ENCODE data around the gene NTF4. TPM values are rescaled to one million over a fixed set of nuclear protein-coding genes. Genes with fewer than 3 reads are reported as not detected.
"Not testable (repeated sequence)": the region's sequence is repeated elsewhere in the genome, so short reads cannot be mapped to it uniquely, and the experiment has no call there.

NTF4 gene
- total RNA-seq, 1 donor from 2014 or later: not detected

DNA sequence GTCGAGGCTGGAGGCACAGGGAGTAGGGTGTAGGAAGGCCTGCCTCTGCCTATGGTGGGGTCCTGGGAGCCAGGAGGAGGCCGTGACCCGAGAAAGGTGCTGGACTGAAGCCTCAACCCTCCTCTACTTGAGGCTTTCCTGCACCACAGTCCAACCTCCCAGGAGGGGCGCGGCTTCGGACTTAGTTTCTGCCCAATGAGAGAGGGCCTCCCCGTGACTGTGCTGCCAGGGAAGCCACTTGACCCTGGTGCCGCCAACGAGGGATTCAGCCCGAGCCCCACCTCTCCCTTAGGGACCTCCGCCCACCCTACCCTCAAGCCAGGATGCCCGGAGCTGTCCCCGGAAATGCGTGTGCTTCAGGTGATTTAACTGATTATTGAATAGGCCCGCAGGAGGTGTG is 40.4 kb downstream of the NTF4 start, which contains the start of gene CGB3:
CGB3 (minus strand) TSS at position 101 of the 400 bp plus-strand sequence. CDS start 362 bp downstream, outside the sequence.
- DNase-seq (ENCODE audit: extremely low read depth, low read depth, low spot score): not testable (repeated sequence)

DNA sequence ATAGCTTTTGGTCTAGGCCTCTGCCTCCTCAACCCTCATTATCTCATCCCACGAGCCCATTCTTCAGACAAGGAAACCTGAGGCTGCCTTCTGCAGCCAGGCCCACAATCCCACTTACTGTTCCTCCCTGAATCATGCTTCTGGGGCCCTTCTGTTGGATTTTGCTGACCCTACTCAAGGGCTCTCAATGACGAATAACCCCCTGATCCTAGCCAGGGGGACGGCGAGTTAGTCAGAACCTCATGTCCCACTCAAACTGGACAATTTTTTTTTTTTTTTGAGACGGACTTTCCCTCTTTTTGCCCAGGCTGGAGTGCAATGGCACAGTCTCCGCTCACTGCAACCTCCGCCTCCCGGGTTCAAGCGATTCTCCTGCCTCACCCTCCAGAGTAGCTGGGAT is 42.5 kb downstream of the NTF4 start:
- no peak for DNase-seq (ENCODE audit: extremely low read depth, low read depth, low spot score)

DNA sequence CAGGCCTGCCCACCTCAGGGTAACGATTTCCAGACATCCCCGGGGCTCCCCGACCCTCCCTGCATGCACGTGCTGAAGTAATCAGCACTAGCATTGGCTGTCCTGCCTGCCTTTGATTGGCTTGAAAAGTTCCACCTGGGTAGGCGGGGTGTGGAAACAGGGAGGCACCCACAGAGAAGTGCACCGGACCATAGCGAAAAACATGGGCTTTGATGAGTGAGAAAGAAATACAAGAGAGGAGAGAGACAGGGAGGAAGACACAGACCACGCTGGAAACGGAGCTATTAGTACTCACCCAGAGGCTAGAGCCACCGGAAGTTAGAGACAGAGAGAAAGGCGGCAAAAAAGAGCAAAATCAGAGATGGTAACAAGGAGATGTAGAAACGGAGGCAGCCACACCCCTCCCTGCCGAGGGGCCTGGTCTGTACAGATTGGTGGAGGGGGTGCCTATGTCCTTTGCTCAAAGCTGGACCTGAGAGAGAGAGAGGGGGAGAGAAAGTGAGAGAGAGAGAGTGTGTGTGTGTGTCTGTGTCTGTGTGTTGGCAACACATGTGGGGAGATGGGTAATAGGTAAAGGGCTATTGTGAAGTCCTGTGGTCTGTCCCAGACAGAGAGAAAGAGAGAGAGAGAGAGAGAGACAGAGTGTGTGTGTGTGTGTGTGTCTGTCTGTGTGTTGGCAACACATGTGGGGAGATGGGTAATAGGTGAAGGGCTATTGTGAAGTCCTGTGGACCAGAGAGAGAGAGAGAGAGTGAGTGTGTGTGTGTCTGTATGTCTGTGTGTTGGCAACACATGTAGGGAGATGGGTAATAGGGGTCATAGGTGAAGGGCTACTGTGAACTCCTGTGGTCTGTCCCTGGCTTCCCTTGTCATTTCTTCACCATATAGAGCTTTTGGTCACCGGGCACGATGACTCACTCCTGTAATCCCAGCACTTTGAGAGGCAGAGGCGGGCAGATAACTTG is 43.4 kb downstream of the NTF4 start:
- DNase-seq (ENCODE audit: extremely low read depth, low read depth, low spot score): no peak

DNA sequence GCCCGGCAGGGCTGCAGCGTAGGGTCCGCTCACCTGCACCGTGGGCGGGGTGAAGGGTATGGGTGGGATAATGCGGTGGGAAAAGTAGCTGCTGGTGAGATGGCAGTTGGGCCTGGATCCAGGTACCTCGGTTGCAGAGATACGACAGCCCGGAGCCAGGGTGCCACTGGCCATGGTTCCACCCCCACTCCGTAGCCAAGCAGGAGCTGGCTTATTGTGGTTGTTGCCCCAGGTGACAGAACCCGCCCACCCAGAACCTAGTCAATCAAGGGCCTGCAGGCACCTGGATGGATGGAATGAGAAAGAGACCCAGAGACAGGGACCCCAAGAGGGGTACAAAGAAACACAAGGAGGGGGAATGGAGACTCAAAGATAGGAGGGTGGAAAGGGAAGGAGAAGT is 44.3 kb downstream of the NTF4 start:
- no peak for DNase-seq (ENCODE audit: extremely low read depth, low read depth, low spot score)

DNA sequence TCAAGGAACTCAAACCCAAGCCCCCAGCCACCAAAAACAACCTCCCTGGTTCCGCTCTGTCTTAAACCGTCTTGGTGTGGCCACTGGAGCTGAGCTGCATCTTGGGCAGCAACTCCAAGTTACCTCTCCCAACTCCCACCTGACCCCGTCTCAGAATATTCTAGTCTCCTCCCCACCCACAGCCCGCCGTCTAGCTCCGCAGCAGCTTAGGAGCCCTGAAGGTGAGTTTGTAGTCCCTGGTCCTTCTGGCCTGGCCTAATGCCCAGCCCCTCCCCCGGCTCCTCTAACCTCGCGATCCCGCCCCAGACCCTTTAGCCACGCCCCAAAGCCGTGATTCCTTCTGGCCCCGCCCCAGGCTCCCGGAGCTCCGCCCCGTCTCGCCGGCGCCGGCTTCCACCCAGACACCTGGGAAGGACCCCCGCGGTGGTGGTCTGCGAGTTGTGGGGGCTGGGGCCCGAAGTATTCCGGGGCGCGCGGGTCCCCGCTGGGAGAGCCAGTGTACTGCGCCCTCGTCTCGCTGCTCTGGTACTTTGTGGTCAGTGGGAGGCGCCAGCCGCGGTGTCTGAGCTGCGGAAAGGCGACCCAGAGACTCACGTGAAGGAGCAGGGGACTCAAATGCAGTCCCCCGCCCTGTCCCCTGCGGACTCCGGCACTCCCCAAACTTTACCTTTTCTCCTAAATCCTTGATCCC is 45.2 kb downstream of the NTF4 start:
- DNase-seq (ENCODE audit: extremely low read depth, low read depth, low spot score): no peak

DNA sequence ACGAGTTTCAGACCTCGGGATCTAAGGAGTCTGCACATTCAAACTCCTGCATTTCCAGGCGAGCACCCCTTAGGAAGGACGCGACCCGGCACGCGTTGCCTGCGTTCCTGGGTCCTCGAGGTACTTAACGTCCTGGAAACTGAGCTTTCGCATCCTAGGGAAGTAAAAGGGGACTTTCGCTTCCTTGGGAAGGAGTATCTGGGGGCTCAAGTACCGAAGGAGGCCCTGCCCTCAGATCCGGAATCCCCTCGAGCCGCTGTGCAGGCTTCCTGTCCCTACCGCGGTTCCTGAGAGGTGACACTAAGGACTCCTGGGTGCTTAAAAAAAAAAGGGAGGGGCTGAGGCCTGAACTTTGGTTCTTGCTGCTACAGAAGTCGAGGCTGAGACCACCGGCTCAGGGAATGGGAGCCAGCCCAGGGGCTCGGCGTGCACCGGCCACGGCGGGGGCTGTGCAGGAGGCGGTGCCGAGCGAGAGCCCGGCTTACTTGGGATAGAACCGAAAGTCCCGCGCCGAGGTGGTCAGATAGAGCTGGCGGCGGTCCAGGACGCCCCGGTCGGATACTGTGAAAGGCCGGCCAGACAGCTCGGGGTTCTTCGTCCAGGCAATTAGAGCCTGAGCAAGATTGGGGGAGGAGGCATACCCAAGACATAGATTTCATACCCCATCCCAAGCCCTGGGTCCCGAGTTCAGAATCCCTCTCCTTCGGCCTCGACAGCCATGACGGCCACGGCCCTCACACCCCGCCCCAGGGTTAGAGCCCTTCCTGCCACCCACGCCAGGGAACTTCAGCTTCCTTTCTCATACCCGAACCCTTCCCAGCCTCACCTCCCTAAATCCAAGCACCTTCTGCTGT is 46.0 kb downstream of the NTF4 start:
- not testable (repeated sequence) for DNase-seq (ENCODE audit: extremely low read depth, low read depth, low spot score)

DNA sequence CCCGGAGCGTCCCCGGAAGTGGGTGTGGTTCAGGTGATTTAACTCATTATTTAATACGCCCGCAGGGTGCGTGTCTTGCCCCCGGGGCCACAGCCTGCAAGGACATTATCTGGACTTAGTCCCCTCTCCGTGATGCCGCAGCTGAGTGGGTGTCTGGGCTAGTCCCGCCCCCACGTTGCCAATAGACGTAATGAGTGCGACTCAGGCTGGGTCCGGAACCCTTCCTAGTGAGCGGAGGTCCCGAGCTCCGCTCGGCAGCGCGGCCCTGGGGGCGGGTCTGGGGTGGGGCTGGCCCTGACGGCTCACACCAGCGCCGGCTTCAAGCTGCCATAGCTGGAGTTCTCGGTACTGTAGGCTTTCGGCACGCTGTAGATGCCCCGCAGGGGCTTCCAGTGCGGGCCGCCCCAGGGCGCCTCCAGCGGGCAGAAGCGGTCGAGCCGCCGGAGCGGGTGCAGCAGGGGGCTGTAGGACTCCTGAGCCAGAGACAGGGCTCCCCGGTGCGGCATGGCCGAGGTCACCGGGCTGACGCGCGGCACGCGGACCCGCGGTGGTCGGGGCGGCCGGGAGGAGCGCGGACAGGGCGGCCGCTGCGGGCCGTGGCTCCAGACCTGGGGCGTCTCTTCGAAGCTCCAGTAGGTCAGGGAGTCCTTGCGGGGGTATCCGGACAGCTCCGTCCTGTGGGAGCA is 46.8 kb downstream of the NTF4 start:
- no peak for DNase-seq (ENCODE audit: extremely low read depth, low read depth, low spot score)

DNA sequence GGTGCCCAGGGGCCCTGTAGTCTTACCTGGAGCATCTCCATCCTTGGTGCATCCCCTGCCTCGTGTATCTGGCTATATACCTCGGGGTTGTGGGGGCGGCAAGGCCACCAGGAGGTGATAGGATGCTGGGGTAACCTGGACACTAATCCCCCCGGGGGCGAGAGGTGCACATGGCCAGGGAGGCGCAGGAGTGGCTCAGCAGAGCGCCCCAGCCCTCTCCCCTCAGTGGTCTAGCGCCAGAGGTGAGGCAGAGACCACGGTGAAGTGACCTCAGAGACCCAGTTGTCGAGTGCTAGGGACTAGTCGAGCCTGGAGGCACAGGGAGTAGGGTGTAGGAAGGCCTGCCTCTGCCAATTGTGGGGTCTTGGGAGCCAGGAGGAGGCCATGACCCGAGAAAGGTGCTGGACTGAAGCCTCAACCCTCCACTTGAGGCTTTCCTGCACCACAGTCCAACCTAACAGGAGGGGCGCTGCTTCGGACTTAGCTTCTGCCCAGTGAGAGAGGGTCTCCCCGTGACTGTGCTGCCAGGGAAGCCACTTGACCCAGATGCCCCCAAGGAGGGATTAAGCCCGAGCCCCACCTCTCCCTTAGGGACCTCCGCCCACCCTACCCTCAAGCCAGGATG is 47.5 kb downstream of the NTF4 start, which contains the start of gene LHB:
LHB (minus strand) TSS at position 51 of the 625 bp plus-strand sequence; CDS start at position 41, 10 bp downstream.
- no peak for DNase-seq (ENCODE audit: extremely low read depth, low read depth, low spot score)

DNA sequence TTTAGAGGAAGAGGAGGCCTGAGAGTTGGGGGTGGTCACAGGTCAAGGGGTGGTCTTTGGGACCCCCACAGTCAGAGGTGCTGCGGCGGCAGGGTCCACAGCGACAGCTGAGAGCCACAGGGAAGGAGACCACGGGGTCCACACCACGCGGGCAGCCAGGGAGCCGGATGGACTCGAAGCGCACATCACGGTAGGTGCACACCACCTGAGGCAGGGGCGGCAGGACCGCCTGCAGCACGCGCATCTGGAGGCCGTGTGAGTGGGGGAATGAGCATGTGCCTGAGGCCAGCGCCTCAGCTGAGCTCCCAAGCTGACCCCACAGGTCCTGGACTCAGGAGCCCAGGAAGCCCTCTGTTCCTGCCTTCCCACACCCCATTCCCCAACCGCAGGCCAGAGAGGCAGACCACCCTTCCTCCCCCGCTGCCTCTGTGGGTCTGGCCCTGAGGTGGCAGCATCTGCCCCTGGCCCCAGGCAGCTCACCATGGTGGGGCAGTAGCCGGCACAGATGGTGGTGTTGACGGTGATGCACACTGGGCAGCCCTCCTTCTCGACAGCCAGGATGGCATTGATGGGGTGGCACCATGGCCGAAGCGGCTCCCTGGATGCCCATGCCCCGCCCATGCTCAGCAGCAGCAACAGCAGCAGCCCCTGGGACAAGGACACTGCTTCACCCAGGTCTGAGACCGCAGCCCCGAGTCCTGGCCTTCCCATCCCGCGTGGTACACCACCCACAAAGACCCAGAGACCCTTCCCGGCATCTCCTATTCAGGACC is 48.4 kb downstream of the NTF4 start:
- DNase-seq (ENCODE audit: extremely low read depth, low read depth, low spot score): no peak

DNA sequence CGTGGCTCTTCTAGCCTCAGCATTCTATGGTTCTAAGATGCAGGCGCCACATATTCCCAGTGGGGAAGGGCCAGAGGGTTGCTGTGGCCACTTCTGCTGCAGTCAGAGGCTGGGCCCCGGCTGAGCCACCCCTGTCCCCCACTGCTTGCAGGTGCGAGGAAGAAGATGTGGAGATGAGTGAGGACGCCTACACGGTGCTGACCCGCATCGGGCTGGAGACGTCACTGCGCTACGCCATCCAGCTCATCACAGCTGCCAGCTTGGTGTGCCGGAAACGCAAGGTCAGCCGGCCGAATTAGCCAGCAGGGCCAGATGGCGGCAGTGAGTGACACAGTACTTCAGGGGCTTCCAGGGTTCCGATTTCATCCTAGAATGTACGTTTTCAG is 49.8 kb downstream of the NTF4 start:
- no peak for DNase-seq (ENCODE audit: extremely low read depth, low read depth, low spot score)

DNA sequence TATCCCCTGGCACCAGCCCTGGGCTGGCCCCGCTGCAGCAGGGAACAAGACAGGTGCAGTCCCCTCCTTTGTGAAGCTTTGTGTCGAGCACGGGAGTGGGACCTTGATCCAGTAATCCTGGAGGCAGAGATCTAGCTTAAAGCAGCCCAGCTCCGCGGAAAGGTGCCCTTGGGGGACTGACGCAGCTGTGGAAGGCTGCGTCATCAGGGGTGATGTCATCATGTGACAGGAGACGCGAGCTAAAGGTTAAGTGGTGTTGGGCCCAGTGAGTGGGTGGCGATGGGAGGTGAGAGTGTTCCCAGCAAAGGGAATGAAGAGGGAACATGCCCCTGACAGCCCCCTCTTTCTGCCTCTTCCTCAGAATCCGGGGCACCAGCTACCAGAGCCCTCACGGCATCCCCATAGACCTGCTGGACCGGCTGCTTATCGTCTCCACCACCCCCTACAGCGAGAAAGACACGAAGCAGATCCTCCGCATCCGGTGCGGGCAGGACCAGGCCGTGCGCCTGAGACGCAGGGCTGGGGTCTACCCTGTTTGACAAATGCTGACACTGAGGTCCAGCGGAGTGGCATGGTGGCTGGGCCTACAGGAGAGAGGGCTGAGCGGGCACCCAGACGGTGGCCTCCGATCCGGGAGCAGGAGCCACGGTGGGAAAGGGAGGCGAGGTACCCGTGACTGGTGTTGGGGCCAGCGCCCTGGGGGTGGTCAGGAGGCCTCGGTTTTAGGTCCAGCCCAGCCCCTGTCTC is 50.3 kb downstream of the NTF4 start:
- DNase-seq (ENCODE audit: extremely low read depth, low read depth, low spot score): no peak

DNA sequence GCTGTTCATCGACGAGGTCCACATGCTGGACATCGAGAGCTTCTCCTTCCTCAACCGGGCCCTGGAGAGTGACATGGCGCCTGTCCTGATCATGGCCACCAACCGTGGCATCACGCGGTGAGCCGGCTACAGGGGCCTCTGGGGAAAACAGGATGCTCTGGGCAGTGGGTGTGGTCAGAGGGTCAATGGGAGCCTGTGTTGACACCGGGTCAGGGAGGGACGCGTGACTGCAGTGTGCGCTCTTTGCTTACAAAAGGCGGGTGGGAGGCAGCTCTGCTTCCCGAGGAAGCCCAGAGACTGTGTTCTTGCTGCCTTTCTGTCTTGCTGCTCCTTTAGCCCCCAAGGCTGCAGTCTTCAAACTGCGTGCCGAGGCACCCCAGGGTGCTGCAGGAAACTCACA is 53.4 kb downstream of the NTF4 start:
- DNase-seq (ENCODE audit: extremely low read depth, low read depth, low spot score): no peak

Other genes starting within 250 kb of the NTF4 start
- 38.8 and 39.6 TPM in 2 replicates for gene HSD17B14, start 228.3 kb downstream of the NTF4 start, total RNA-seq
- 2.4 and 4.0 TPM in 2 replicates for gene PLEKHA4, start 196.2 kb downstream of the NTF4 start, total RNA-seq
- gene PPP1R15A, start 192.4 kb downstream of the NTF4 start, total RNA-seq: 74.2 and 82.8 TPM in 2 replicates
- gene TULP2, start 166.1 kb downstream of the NTF4 start, total RNA-seq: 0.19 TPM in 1 of 2 replicates, not detected in the other
- gene NUCB1, start 164.5 kb downstream of the NTF4 start, total RNA-seq: 446 and 494 TPM in 2 replicates
- gene DHDH, start 131.1 kb downstream of the NTF4 start, total RNA-seq: not detected in 2 replicates
- gene BAX, start 109.9 kb downstream of the NTF4 start, total RNA-seq: 208 and 237 TPM in 2 replicates
- 2,985 and 5,472 TPM in 2 replicates for gene FTL, start 99.5 kb downstream of the NTF4 start, total RNA-seq
- gene GYS1, start 71.5 kb downstream of the NTF4 start, total RNA-seq: 40.0 and 41.5 TPM in 2 replicates
- gene RUVBL2, start 70.9 kb downstream of the NTF4 start, total RNA-seq: 132 and 133 TPM in 2 replicates
- gene LHB, start 47.7 kb downstream of the NTF4 start, total RNA-seq: 0.76 TPM in 1 of 2 replicates, not detected in the other
- not detected in 2 replicates for gene CGB3, start 40.5 kb downstream of the NTF4 start, total RNA-seq
- gene CGB2, start 32.9 kb downstream of the NTF4 start, total RNA-seq: not detected in 2 replicates
- gene CGB1, start 27.9 kb downstream of the NTF4 start, total RNA-seq: not detected in 2 replicates
- not detected in 2 replicates for gene CGB5, start 21.0 kb downstream of the NTF4 start, total RNA-seq
- gene CGB8, start 15.7 kb downstream of the NTF4 start, total RNA-seq: not detected in 2 replicates
- gene CGB7, start 7.1 kb downstream of the NTF4 start, total RNA-seq: not detected in 2 replicates
- gene KCNA7, start 7.9 kb upstream of the NTF4 start, total RNA-seq: 0.06 TPM in 1 of 2 replicates, not detected in the other
- gene SNRNP70, start 20.6 kb upstream of the NTF4 start, total RNA-seq: 156 and 289 TPM in 2 replicates
- 5.4 and 7.7 TPM in 2 replicates for gene LIN7B, start 49.6 kb upstream of the NTF4 start, total RNA-seq
- 1.9 and 3.3 TPM in 2 replicates for gene C19orf73, start 54.3 kb upstream of the NTF4 start, total RNA-seq
- 3.8 and 4.6 TPM in 2 replicates for gene PPFIA3, start 54.7 kb upstream of the NTF4 start, total RNA-seq
- gene HRC, start 90.6 kb upstream of the NTF4 start, total RNA-seq: not detected in 2 replicates
- 35.5 and 39.5 TPM in 2 replicates for gene TRPM4, start 93.0 kb upstream of the NTF4 start, total RNA-seq

All from glomerular endothelial cell (primary cell).